GM18909 (cell line): ENCODE data around the gene MAPKAPK3.
"Not testable (repeated sequence)": the region's sequence is repeated elsewhere in the genome, so short reads cannot be mapped to it uniquely, and the experiment has no call there.

ENCODE experiments used
- ATAC-seq: cut with Tn5 transposase; IDR thresholded peaks from one replicate; pipeline ENCODE4 v1.9.1; 2021; ENCODE audit warnings: mild to moderate bottlenecking; ENCODE audit not compliant: unreplicated experiment, poor library complexity

The MAPKAPK3 gene

DNA sequence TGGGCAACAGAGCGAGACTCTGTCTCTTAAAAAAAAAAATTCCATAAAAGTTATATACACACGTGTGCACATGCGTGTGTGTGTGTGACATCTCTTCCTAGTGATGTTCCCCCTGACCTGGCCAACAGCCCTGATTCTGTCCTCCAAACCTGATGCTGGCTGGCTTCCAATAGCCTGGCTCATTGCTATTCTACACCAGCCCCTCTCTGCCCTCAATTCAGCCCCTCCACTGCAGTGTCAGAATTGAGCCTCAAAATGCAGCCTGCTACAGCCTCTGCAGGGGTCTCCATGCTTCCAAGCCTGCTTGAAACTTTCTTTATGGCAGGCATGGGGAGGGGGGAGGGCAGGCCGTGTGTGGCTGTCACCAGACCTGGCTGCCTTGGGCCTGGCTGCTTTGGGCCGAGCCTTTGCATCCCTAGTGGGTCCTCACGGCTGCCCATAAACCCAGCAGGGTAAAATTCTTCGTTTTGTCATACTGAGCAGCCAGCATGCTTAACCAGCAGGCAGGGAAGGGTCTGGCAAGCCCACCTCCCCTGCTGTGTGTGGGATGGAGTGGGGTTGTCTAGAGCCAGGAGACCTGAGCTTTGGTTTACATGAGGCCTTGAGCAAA lies 35.1 kb downstream of the MAPKAPK3 start:
- no peak for ATAC-seq

DNA sequence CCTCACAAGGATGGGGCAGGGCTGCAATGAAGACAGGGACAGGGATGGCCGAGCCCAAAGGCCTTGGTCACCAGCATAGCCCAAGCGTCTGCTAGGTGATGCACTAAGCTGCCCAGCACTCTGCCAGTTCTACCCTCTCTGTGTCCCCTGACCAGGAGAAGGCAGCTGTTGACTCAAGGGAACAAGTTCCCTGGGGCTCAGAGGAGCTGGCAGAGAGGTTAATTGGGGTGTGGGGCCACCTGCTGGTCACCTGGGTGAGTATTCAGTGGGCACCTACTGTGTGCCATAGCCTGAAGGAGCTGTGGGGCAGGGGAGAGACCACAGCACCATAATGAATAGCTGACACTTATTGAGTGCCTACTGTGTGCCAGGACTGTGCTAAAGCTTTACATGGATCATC lies 35.8 kb downstream of the MAPKAPK3 start:
- ATAC-seq, result no peak

DNA sequence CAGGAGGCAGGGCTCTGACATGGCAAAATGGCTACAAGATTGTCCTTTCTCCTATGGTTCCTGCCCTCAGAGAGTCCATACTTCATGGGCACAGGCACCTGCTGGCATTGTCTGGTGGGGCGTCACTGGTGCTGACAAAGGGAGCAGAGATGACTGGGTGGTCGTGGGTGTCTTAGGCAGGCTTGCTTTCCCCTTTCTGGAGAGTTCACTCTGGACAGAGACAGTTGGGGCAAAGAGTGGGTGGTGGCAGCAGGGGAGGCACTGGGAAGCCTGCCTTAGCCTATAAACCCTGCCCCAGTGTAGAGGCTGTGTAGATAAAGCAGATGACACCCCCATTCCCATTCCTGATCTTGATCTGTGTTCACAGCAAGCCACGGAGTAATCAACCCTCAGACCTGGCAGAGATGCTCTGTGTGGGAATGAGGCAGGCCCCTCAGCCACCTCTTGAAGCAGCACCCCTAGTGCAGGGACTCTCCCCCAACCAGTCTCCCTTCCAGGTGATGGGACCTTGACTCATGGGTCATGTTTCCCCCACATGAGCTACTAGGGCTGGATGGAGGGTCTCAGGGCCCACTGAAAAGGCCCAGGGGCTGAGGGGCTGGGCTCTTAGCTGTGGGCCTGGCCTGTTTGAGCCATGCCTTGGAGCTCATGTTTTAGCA lies 37.1 kb downstream of the MAPKAPK3 start:
- no peak for ATAC-seq

DNA sequence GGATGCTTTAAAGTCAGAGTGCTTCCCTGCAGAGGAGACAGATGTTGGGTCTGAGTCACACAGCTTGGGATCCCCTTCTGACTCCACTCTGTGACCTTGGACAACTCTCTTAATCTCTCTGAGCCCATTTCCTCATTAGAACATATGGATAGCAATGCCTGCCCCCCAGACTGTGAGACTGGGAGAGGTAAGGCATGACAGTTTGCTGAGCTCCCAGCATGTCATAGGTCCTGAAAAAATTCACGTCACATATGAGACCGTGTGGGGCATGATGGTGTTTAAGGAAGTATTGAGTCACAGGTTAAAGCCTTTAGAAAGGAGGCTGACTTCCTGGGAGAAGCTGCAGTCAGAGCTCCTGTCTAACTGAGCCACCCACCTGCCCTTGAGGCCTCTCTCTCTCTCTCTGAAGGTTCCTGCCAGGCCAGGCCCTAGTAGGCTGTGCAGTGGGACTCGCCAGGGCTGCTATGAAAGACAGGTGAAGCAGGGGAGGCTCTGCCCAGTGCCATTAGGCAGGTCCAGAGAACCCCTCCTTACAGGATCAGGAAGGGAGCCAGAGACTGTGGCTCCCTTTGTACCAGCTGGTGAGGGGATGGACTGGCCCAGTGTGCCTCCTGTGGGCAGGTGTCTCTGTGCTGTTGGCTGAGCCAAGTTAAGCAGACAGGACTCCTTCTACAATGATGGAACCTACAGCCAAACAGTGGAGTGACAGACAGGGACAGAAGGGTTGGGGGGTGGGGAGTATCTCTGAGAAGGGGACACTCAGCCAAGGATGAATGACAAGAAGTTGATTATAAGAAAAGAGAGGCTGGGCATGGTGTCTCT lies 38.3 kb downstream of the MAPKAPK3 start:
- no peak for ATAC-seq

DNA sequence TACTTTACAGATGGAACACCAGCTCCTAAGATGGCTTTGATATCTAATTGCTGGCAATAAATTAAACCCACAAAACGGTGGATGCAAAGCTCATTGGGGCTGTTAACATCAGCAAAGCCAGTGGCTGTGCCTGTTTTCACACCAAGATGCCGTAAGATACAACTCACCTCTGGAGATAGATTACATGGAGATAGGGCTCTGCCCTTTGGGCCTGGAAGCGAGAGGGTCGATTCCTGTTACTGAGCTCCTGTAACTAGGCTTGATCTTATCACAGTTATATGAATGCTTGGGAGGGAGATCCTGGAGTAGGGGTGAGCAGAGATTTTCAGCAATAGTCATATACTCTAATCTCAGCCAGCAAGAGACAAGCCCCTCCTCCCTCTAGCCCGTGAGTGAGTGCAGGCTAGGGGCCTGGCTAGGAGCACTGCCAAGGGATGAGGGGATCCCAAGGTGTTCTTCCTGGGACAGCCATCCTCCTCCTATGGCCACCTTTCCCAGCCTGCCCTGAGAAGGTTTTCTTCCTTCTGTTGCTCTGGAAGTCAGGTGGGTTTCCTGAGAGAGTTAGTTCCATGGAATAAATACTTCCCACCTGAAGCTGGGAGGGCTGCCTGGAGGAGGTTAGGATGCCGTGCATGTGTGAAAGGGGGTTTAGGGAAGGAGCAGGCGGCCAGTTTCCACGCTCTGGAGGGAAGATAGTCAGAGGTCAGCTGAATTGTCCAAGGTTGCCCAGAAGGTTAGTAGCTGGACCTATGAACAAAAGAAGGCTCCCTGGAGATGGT lies 39.7 kb downstream of the MAPKAPK3 start:
- ATAC-seq, result no peak

DNA sequence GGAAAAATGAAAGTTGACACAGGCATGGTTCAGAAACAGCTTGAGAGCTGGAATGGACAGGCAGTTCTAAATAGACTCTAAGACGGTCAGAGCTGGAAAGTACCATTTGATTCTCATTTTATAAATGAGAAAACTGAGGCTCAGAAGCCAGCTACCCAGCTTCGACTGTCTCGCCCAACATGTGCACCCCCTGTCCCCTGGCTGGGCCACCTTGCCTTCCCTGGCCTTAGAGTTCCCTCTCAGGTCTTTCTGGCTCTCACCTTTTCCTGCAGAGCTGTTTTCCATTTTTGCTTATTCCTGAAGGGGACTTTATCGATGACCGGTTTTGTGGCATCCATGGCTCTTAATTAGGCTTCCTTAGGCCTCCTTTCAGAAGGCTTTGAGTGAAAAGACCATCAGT lies 40.5 kb downstream of the MAPKAPK3 start:
- ATAC-seq, result no peak

DNA sequence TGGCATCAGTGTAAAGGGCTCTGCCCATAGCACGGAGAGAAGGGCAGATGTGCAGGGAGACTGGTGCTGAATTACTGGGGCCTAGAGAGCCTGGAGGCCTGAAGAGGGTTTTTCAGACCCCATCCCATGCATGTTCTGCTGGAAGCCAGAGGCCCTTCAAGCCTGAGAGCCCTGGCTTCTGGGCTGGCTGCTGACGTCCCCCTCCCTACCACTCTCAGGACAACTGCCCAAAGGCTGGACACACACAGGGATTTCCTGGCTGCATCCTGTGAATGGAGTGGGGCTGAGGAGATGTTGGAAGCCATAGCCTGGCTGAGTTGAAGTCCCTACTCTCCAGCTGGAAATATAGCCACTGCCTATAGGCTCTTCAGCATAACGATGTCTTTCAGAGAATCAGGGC lies 40.9 kb downstream of the MAPKAPK3 start:
- no peak for ATAC-seq

DNA sequence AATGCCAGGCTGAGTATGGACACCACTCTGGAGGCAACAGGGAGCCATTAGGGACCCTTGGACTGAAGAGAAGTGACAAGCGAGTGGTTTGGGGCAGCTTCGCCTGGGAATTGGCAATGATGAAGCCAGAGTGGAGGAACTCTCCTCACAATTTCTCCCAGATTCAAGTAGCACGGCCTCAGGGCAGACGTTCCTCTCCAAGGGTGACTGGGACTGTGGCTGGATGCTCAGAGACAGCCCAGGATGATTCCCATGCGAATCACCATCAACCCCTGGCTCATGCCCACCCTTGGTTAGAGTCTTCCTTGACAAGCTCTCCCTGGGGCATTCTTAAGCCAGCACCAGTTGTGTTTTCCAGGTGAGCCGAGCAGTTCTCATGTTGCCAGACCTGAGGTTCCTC lies 41.5 kb downstream of the MAPKAPK3 start:
- no peak for ATAC-seq

DNA sequence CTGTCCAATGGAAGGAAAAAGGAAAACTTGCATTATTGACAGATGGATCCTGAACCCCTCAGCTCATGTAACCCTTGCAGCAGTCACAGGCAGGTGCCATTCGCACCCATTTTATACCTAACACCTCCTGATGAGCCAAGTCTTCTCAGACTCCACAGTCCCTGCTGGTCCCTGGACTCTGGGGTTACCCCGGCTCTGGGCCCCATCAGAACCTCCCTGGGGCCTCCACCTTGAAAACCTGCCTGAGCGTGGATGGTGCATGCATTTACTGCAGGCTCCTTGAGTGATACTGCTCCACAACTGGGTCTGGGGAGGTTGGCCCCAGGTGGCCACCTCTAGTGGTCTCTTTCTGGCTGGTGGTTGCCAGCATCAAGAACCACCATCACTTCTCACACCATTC lies 41.9 kb downstream of the MAPKAPK3 start:
- ATAC-seq, result no peak

DNA sequence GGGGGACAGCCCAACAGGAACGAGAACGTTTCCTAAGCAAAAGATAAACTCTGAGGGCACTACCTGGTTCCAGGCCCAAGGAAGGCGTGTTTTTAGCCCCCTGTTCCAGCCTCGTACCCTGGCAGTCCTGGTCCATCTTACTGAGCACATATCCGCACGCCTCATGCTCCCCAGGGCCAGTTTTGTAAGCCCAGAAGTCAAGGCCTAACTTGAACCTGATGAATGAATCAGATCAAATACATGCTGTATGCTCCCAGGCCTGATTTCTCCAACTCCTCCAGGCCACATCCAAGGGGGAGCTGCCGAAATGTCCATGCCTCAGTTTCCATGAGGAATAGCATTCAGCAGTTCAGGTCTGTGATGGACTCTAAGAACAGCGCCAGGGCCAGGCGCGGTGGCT lies 43.4 kb downstream of the MAPKAPK3 start:
- no peak for ATAC-seq

DNA sequence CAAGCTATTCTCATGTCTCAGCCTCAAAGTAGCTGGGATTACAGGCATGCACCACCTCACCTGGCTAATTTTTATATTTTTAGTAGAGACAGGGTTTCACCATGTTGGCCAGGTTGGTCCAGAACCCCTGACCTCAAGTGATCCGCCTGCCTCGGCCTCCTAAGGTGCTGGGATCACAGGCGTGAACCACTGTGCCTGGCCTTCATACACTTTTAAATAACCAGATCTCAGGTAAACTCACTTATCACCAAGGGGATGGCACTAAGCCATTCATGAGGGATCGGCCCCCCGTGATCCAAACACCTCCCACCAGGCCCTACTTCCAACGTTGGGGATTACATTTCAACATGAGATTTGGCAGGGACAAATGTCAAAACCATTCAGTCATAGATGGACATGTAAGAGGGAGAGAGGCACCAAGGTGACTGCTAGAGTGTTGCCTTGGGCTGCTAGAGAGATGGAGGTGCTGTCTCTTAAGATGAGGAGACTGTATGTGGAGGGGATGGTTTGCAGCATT lies 44.4 kb downstream of the MAPKAPK3 start:
- no peak for ATAC-seq

DNA sequence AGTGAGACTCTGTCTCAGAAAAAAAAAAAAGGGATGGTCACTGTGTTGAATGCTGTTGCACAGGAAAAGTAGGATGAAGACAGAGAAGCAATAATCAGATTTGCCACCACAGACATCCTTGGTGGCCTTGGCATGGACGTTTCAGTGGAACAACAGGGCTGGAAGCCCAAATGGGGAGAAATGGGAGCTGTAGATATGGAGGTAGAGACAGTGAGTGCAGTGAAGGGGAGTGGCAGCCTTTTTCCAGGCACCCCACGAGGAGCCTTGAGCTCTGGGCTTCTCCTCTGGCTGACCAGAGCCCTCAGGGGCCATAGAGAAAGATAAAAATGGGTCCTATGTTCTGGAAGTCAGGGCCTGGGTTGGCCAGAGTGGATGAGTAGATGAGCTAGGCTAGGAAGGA lies 45.5 kb downstream of the MAPKAPK3 start:
- ATAC-seq, result no peak

DNA sequence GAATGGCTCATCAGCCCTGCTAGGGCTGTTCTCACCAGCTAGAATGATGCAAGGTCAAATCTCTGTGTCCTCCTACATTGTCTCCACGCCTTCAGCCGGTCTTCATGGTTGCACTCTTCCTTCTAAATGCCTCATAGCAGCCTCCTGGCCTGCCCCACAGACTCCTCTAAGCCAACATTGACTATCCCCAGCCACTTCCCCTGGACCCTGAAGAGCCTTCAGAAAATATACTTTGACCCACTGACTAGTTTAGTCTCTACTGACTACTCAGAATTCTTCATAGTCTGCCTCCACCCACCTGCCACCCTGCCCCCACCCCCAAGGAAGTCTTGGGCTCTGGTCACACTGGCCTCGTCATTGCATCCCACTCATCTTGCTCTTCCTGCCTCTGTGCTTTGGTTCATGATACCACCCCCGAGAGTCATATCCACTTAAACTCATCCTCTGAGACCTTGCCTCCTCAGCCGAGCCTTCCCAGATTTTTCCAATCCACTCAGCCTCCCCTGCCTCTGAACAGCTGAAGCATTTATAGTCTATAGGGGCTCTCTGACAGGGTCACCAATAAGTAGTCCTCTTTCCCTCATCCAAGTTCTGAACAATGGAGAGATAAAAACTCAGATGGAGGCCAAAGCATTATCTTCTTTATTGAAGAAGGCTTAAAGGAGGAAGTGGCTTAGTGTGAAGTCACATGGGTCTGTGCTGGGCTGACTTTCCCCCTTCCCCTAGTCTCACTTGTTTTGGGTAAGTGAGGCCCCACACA lies 48.3 kb downstream of the MAPKAPK3 start:
- no peak for ATAC-seq

DNA sequence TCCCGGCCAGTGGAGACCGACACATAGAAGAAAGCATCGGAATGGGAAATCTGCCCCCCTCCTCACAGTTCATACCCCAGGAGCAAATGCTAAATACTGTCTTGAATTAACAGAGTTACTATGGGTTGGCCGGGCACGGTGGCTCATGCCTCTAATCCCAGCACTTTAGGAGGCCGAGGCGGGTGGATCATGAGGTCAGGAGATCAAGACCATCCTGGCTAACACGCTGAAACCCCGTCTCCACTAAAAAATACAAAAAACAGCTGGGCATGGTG lies 48.8 kb downstream of the MAPKAPK3 start:
- not testable (repeated sequence) for ATAC-seq

DNA sequence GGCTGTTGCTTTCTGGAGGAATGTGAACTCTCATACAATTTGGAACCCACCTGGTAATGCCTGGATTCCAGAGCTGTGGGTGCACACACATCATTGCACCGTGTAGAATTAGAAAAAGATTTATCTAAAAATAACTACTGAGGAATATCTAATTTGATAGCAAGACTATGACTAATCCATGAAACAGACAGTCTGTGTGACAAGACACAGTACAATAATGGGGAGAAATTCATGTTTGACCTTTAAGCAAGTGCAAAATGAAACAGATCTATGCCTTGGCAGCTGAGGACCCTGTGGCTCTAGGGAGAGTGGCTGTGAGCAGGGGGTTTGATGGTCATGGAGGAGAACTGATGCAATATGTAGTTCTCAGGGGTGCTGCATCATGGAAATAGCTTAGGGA lies 49.9 kb downstream of the MAPKAPK3 start:
- ATAC-seq, result no peak

DNA sequence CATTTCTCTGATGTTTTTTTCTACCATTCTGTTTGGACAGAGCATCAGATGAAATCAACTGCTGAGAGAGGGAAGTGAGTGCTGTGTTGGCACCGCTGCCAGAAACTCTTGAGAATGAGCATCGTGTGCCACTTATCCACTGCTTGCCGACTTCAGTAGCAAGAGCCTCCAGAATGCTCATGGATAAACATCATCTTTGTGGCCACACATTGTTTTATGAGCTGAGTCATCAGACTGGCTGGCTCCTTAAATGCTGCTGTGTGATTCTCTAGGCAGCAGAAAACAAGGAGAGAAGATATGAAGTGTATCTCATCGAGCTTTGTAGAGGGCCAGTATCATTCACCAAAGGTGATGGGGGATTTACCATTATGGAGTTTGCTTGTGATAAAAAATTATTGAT lies 54.4 kb downstream of the MAPKAPK3 start:
- no peak for ATAC-seq

DNA sequence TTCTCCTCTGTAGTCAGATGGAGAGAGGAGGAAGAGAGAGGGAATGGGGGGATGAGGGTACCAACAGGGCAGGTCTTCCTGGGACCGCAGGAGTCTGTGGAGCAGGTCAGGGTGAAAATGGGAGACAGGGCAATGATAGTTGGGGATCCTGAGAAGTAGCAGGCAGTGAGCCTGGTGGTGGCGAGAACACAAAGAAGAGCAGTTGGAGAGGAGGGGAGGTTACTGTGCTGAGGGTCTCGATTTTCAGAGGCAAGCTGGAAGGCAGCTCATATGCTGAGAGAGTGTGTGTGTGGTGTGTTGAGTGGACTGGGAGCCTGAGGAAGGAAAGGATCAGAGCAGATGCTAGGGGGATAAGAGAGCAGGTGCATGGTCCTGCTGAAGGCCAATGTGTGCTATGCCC lies 55.7 kb downstream of the MAPKAPK3 start:
- no peak for ATAC-seq

DNA sequence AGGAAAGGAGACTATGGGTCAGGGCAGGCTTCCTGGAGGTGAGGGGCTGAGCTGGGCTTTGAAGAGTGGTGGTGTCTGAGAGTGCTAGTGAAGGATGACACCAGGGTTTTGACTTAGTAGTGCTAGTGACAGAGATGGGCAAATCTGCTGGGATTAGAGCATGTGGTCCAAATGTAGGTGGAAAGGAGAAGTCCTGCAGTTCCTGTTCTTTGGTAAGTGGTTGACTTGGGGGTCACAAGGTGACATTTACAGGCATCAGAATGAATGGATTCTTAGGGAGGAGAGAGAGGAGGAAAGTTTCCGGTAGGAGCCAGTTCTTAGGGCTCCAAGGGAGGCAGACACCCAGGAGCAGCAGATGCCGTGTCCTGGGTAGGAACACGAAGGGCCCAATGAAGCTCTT lies 57.0 kb downstream of the MAPKAPK3 start:
- no peak for ATAC-seq

DNA sequence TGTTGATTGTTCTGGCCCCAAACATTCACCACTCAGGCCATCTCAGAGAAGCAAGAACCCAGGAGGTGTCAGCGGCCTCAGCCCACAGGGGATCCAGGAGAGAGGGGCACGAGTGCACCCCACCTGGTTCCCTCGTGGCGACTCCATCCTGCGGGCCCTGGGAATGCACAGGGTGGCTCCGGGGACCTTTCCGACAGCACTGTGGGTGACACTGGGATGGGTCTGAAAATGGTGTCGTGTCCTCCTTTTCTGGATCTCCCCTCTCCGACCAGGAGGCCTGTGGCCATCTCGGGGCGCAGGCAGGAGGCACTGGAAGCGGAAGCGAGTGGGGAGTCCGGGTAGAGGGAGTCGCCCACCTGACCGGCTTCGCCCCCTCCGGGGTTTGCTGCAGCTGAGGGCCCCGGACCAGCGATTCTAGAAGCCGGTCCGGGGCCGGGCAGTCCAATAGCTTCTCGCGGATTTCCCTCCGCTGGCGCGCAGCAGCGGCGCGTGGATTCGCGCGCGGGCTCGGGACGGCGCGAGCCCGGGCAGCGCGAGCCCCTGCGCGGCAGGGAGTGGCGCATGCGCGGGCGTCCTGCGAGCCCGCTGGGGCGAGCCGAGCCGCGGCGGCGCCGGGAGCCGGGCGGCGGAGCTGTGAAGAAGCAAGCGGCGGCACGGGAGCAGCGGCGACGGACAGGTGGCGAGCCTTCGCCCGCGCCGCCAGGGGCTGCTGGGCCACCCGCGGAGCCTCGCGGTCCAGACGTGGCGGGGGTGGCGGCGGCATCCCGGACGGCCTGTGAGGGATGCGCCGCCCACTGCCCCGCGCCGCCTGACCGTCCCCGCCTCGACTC lies 57.6 kb downstream of the MAPKAPK3 start, which contains the start of gene DOCK3:
TSS of gene DOCK3 (plus strand) at position 579 of the 830 bp plus-strand sequence. CDS start 337 bp downstream, outside the sequence.
- no peak for ATAC-seq
